Activated gamma-delta T cell treated with Interleukin-2 at 50 U/mL for 16 hours (primary cell): ENCODE data around the gene VGLL2.
"Not testable (repeated sequence)": the region's sequence is repeated elsewhere in the genome, so short reads cannot be mapped to it uniquely, and the experiment has no call there.

Experiments used
- DNase-seq: peaks from one replicate; pipeline ENCODE4 v3.0.0-alpha.2; 2020

Gene VGLL2

GRCh38 chr6:117265410-117266256 is at the start of gene VGLL2:
VGLL2 (plus strand) TSS chr6:117265558; CDS start chr6:117265764, 206 bp downstream.
- DNase-seq = no peak

GRCh38 chr6:117222861-117223260 is 42.5 kb upstream of the VGLL2 start:
- no peak for DNase-seq

- no peak for DNase-seq
Observed at GRCh38 chr6:117226778-117227177, 38.6 kb upstream of the VGLL2 start.

GRCh38 chr6:117227245-117227962 is 38.0 kb upstream of the VGLL2 start:
- DNase-seq = no peak

- no peak for DNase-seq
Observed at GRCh38 chr6:117228202-117228601, 37.2 kb upstream of the VGLL2 start.

- DNase-seq = no peak
Observed at GRCh38 chr6:117229870-117230269, 35.5 kb upstream of the VGLL2 start.

- no peak for DNase-seq
Observed at GRCh38 chr6:117231466-117231865, 33.9 kb upstream of the VGLL2 start.

- DNase-seq = no peak
Observed at GRCh38 chr6:117232196-117232595, 33.2 kb upstream of the VGLL2 start.

GRCh38 chr6:117233145-117233544 is 32.2 kb upstream of the VGLL2 start:
- no peak for DNase-seq

- DNase-seq = no peak
Observed at GRCh38 chr6:117237561-117237960, 27.8 kb upstream of the VGLL2 start.

GRCh38 chr6:117244571-117244970 is 20.8 kb upstream of the VGLL2 start:
- DNase-seq = not testable (repeated sequence)

- not testable (repeated sequence) for DNase-seq
Observed at GRCh38 chr6:117244979-117245378, 20.4 kb upstream of the VGLL2 start.

GRCh38 chr6:117253785-117254184 is 11.6 kb upstream of the VGLL2 start:
- no peak for DNase-seq

- DNase-seq = no peak
Observed at GRCh38 chr6:117262799-117263198, 2.6 kb upstream of the VGLL2 start.

GRCh38 chr6:117263353-117263927 is 1.9 kb upstream of the VGLL2 start:
- DNase-seq = no peak

GRCh38 chr6:117264369-117264691 is 1.0 kb upstream of the VGLL2 start:
- no peak for DNase-seq

- no peak for DNase-seq
Observed at GRCh38 chr6:117264692-117265409, 507 bp upstream of the VGLL2 start.

GRCh38 chr6:117266257-117267053 is 1.1 kb downstream of the VGLL2 start:
- no peak for DNase-seq

GRCh38 chr6:117267054-117267347 is 1.6 kb downstream of the VGLL2 start:
- no peak for DNase-seq

GRCh38 chr6:117267766-117268534 is 2.6 kb downstream of the VGLL2 start:
- DNase-seq = no peak

GRCh38 chr6:117268924-117269323 is 3.6 kb downstream of the VGLL2 start:
- DNase-seq = no peak

GRCh38 chr6:117269638-117270054 is 4.3 kb downstream of the VGLL2 start:
- DNase-seq = no peak
